ENCODE results near the gene IQSEC1. TPM values are rescaled to one million over a fixed set of nuclear protein-coding genes. Genes with fewer than 3 reads are reported as not detected.

IQSEC1 gene
- total RNA-seq, 1 donor from 2014 or later: 41.7 TPM

- no peak overlapping the region for H3K4me3 Mint-ChIP-seq
- H3K4me1 Mint-ChIP-seq: peaks cover 9% of the 10 kb centered on the region
- H3K27me3 Mint-ChIP-seq (ENCODE audit: low read depth): no peaks in the 10 kb centered on the region
- DNase-seq (ENCODE audit: low spot score in 2 of 2, unreplicated experiment in 2 of 2): no peak
- TF ChIP-seq, protein P1, sequence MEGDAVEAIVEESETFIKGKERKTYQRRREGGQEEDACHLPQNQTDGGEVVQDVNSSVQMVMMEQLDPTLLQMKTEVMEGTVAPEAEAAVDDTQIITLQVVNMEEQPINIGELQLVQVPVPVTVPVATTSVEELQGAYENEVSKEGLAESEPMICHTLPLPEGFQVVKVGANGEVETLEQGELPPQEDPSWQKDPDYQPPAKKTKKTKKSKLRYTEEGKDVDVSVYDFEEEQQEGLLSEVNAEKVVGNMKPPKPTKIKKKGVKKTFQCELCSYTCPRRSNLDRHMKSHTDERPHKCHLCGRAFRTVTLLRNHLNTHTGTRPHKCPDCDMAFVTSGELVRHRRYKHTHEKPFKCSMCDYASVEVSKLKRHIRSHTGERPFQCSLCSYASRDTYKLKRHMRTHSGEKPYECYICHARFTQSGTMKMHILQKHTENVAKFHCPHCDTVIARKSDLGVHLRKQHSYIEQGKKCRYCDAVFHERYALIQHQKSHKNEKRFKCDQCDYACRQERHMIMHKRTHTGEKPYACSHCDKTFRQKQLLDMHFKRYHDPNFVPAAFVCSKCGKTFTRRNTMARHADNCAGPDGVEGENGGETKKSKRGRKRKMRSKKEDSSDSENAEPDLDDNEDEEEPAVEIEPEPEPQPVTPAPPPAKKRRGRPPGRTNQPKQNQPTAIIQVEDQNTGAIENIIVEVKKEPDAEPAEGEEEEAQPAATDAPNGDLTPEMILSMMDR (IDR thresholded peaks at IDR 0.05; ENCODE audit: unreplicated experiment): peak; percentile 20
- H3K36me3 Mint-ChIP-seq: no peaks in the 10 kb centered on the region
- H3K27ac Mint-ChIP-seq: no peak overlapping the region
- H3K9me3 Mint-ChIP-seq: no peaks in the 10 kb centered on the region
These were observed 25.7 kb downstream of the IQSEC1 start for GRCh38 chr3:13047296-13048165.

- Mint-ChIP-seq H3K9me3 (no peaks in the 10 kb centered on the region), H3K4me3 (no peak overlapping the region), H3K36me3 (no peaks in the 10 kb centered on the region), H3K27me3 (ENCODE audit: low read depth) (no peaks in the 10 kb centered on the region), H3K4me1 (peaks cover 9% of the 10 kb centered on the region), H3K27ac (no peak overlapping the region)
- no peak for DNase-seq (ENCODE audit: low spot score in 2 of 2, unreplicated experiment in 2 of 2)
- TF ChIP-seq, protein P1 (IDR thresholded peaks at IDR 0.05; ENCODE audit: unreplicated experiment): no peak
These were observed 26.5 kb downstream of the IQSEC1 start for GRCh38 chr3:13046569-13047274.

GRCh38 chr3:13045904-13046568, 27.2 kb downstream of the IQSEC1 start:
- Mint-ChIP-seq H3K9me3 (no peaks in the 10 kb centered on the region), H3K4me3 (no peak overlapping the region), H3K4me1 (peaks cover 13% of the 10 kb centered on the region), H3K27me3 (ENCODE audit: low read depth) (no peaks in the 10 kb centered on the region), H3K27ac (no peak overlapping the region), H3K36me3 (no peaks in the 10 kb centered on the region)
- no peak for DNase-seq (ENCODE audit: low spot score in 2 of 2, unreplicated experiment in 2 of 2)
- TF ChIP-seq, protein P1 (IDR thresholded peaks at IDR 0.05; ENCODE audit: unreplicated experiment): no peak

DNA sequence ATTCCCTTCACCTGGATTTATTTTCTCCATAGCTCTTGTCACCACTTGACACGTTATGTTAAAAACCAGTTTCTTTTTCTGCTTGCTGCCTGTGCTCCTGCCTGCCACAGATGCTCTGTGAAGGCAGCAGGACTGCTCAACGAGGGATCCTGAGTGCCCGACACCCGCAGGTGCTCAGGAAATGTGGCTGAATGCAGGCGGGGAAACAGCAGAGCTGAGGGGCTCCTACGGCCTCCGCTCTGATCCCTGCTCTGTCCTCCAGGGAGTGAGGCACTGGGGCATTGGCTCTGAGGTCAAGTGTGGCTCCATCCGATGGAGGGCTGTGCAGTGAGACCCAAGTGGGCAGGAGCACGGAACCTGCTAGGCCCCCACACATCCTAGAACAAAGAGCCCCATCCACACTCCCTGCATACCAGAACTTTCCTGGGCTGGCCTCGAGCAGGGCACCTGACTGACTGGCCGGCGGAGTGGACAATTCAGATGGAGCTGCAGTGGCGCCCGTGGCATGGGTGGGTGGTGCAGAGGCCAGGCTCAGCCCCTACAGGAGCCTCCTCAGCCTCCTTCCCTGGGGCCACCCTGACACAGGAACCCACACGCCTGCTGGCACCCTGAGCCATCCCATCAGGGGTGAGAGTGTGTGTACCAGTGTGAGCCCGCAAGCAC, 27.9 kb downstream of the IQSEC1 start:
- H3K27me3 Mint-ChIP-seq (ENCODE audit: low read depth): no peaks in the 10 kb centered on the region
- no peaks in the 10 kb centered on the region for H3K36me3 Mint-ChIP-seq
- H3K4me1 Mint-ChIP-seq: peaks cover 17% of the 10 kb centered on the region
- TF ChIP-seq, protein P1 (IDR thresholded peaks at IDR 0.05; ENCODE audit: unreplicated experiment): no peak
- H3K9me3 Mint-ChIP-seq: no peaks in the 10 kb centered on the region
- H3K27ac Mint-ChIP-seq: no peak overlapping the region
- no peak overlapping the region for H3K4me3 Mint-ChIP-seq
- DNase-seq (ENCODE audit: low spot score in 2 of 2, unreplicated experiment in 2 of 2): no peak

DNA sequence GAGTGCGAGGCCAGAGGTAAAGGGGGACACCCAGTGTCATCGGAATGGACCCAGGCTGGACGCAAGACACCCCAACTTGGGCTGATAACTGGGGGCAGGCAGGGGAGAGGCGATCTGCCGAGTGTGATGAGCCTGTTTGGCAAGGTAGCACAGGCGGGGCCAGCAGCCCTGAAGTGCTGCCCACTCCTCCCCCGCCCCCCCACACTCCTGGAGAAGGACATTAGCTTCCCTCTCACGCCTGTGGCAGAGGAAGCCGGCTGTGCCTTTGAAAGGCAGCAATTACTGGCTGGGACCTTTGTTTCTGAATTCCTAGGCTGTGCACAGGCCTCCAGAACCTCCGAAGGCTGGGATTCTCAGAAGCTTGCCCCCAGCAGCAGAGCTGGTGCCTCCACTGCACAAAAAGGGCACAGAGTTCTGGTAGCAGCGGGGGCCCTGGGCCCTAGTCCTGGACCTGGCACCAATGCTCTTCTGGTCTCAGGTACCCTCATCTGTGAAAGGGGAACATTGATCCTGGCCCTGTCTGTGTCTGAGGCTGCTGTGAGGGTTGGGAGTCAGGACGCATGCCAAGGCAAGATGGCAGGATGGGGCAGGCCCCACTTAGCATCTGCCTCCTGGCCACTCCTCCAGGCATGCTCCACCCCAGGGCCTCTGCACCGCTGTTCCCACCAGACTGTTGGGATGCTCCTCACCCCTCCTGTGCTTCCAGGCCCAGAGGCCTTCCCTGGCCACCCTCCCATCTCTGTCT, 28.6 kb downstream of the IQSEC1 start:
- Mint-ChIP-seq H3K36me3 (no peaks in the 10 kb centered on the region), H3K9me3 (no peaks in the 10 kb centered on the region), H3K4me1 (peaks cover 17% of the 10 kb centered on the region), H3K27me3 (ENCODE audit: low read depth) (no peaks in the 10 kb centered on the region), H3K27ac (no peak overlapping the region), H3K4me3 (no peak overlapping the region)
- no peak for DNase-seq (ENCODE audit: low spot score in 2 of 2, unreplicated experiment in 2 of 2)
- TF ChIP-seq, protein P1 (IDR thresholded peaks at IDR 0.05; ENCODE audit: unreplicated experiment): no peak

All from mesothelial cell of epicardium (in vitro differentiated cells).